LoVo (cell line): ENCODE results near the gene PAXX.

Experiments used
- DNase-seq: peaks from one replicate; pipeline ENCODE4 v3.0.0-alpha.2; 2016; ENCODE audit warnings: low spot score

Gene PAXX

DNA sequence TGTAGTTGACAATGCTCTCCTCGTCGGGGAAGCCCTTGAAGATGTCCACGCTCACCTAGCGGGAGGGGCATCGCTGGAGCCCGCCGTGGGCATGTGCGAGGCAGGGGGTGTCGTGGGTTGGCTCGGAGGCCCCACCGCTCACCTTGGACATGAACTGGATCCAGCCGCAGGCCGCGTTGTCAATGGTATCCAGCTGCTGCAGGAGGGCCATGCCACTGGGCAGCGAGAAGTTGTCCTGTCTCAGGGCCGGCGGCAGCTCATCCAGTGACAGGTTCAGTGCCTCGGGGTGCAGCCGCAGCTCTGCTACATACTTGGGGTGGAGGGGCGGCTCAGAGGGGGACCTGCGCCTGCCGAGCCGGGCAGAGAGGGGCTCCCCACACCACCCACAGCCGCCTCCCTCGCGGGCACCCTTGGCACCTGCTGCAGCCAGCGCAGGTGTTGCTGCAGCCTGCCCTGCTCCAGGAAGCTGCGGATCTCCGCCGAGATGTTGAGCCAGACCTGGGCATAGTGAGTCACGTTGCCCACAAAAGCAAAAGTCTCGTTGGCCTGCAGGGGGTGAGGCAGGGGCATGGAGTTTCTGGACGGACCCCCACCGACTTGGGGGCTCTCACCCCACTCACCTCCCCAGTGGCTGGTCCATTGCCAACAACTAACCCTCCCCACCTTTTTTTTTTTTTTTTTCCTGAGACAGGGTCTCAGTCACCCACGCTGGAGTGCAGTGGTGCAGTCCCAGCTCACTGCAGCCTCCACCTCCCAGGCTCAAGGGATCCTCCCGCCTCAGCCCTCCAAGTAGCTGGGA, 26.7 kb downstream of the PAXX start:
- DNase-seq: no peak

DNA sequence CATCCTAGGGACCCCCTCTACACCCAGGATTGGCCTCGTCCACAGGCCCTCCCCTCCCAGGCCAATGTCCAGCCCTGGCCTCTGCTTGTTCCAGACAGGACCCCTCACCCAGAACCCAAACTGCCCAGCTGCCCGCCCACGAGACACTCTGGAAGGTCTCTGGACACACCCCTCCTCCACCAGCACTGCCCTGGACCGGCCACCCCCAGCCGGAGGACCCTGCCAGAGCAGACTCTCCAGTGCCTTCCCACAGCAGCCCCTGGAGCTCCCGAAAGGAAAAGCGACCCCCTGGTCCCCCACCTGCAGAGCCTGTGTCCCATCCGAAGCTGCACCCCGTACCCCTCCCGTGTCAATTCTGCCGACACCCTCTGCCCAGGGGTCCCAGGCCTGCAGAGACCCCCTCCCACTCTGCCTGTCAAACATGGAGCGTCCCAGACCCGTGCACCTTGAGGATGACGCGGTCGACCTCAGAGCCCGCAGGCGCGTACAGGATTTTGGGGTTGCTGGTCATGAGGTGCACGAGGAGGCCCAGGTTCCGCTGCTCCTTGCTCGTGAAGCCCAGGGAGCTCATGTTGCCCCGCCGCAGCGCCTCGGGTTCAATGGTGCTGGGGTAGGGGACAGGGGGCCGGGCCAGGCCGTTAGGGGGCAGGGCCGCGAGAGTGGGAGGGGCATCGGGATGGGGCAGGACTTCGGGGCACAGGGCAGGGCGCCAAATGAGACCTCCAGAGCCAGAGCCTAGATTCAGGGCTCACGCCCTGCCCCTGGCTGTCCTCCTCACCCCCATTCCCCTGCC, 27.9 kb downstream of the PAXX start:
- no peak for DNase-seq

DNA sequence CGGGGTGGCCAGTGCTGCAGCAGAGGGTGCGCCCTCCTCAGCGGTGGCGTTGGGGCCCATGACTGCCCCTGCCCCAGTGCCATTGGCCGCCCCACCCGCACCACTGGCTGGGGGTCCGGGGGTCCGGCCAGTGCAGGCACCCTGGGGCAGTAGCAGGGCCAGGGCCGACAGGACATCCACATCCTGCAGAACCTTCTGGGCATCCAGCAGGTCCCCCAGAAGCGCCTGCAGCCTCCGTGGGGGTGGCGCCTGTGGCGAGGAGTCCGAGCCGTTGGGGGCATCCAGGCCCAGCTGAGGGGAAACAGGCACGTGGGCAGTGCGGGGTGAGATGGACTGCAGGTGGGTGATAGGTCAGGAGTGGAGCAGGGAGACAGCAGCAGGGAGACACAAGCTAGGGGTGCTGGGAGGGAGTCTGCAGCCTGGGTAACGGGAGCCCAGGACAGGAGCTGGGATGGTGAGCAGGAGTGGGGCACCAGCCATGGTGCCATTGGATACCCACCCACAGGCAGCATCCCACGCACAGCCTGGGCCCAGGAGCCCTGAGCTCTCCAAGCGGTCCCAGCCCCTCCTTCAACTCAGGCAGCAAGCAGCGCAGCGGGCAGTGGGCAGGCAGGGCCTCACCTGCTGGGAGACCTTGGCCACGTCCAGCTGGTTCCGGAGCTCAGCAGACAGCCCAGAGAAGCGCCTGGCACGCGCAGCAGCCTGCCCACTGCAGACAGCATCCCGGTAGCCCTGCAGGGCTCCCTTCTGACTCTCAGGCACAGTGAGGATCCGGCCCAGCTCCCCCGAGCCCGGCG, 28.7 kb downstream of the PAXX start:
- no peak for DNase-seq

DNA sequence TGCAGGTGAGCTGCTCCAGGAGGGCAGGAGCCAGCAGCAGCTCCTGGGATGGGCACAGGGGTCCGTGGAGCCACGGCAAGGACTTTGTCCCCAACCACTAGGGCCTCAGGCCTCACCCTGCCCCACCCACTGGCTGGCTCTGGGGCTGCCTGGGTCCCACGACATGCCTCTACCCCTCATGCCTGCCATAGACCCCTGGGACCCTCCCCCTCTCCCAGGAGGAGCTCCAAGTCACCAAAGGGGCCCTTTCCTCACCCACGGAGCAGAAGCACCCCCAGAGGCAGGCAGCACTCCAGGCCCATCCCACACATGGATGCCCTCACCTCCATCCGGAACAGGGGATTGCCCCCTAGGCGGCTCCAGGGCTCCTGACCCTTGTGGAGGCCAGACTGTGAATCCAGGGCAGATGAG, 29.4 kb downstream of the PAXX start:
- DNase-seq: no peak

DNA sequence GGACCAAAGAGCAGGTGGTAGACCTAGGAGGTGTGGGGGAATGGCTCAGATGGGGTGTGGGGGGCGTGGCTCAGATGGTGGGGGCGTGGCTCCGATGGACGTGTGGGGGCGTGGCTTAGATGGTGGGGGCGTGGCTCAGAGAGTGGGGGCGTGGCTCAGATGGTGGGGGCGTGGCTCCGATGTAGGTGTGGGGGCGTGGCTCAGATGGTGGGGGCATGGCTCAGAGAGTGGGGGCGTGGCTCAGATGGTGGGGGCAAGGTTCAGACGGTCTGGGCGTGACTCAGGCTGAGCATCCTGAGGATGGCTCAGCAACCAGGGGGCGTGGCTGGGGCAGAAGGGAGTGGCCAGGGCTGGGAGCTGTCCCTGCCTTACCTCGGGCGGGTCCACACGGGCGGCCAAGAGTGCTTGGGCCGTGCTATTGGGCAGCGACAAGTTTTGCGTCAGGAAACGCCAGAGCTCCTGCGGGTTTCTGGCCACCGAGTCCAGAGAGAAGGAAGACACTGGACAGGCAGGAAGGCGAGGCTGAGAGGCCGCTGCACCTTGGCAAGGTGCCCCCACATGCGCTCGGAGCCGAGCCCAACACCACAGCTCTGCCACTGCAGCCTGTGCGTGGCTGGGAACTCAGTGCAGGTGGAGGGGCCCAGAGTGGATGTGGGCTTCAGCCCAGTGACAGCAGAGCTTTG, 29.9 kb downstream of the PAXX start:
- peak; percentile 89 for DNase-seq

DNA sequence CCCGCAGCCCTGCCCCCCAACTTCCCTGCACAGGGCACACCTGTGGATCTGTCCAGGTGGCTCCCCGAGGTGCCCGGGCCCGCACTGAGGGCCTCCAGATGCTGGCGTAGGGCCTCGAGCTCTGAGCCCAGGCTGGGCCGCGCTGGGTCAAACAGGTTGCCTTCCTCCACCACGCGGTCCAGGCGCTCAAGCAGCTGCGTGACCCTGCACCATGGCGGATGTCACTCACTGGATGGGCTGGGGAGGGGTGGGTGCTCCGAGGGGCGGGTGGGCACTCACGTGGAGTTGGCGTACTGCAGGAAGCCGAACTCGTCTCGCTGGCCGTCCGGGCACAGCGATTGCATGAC, 30.4 kb downstream of the PAXX start:
- no peak for DNase-seq

DNA sequence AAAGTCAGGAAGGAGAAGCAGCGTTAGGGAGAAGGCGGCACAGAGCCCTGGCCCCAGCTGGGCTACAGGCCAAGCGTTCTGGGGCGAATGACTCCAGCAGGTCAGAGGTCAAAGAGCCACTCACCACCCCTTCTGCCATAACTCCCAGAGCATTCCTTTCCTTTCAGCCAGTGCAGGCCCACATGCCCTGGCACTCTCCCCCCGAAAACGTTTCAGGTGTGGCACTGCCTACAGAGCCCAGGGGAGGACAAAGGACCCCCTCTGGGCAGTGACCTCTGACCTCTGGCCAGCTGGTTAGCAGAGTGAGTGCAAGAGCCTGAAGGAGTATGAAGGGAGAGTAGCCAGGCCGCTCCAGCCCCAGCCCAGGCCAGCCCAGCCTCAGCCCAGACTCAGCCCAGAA, 30.9 kb downstream of the PAXX start:
- DNase-seq: no peak

DNA sequence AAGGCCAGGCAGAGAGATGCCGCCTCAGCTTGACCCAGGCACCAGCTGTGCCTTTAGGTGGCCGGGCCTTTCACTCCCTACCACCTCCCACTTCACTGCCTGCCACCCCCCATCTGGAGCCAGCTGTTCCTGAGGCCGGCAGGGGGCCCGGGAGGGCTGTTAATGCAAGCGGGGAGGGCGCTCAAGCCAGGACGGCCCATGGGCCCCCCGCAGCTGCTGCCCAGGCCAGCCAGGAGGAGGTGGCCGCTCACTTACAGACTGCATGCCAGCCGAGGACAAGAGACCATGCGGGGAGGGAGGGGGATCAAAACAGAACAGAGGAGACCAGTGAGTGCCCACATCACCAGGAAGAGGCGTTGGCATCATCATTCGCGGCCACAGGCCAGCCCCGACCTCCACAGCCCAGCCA, 31.4 kb downstream of the PAXX start:
- DNase-seq: no peak

DNA sequence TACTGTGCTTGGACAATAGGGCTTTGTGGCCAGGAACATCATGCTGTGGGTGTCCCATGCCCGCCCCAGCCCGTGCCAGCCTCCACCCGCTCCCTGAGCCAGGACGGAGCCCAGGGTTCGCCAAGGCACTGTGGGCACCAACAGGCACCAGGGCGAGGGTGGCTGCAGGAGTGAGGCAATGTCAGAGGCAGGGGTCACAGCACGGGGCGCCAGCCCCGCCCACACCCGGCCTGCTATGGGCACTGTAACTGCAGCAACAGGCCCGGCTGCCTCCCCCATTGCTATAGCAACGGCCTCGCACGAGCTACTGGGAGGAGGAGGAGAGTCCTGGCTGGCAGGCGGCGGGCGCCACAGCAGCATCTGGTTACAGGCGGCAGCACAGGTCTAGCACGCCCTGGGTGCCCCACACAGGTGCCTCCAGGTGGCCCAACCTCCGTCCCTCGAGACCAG, 33.3 kb downstream of the PAXX start:
- DNase-seq: no peak

DNA sequence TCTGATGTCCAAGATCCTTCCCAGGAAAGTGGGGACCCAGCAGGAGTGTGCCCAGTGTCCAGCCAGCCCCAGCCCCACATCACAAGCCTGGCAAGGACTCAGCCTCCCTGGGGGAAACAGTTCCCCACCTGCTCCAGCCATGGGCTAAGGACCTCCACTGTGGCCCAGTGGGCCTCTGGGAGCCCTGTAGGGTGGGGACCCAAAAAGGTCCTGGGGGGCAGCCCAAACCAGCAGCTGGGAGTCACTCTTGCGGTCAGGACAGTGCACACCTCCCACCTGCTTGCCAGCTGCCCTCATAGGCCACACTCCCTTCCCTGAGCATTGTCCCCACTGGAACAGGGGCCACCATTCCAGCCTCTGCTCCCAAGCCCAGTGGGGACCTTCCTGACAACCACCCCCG, 34.2 kb downstream of the PAXX start:
- no peak for DNase-seq

DNA sequence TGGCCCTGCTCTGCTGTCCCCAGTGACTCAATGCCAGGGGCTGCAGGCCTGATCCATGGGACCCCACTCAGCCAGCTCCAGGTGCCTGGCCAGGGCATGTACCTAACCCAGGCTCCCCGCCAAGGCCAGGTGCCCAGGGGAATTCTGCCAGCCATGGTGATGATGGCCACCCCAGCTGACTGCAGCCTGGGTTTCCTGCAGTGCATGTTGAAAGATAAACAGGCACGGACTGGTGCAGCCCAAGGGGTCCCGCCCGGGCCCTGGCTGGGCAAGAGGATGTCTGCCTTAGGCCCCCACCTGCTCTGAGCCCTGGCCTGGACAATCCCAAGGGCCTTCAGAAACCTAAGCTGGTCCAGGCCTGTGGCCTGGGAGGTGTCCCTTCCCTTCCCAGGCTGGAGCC, 34.6 kb downstream of the PAXX start:
- no peak for DNase-seq

DNA sequence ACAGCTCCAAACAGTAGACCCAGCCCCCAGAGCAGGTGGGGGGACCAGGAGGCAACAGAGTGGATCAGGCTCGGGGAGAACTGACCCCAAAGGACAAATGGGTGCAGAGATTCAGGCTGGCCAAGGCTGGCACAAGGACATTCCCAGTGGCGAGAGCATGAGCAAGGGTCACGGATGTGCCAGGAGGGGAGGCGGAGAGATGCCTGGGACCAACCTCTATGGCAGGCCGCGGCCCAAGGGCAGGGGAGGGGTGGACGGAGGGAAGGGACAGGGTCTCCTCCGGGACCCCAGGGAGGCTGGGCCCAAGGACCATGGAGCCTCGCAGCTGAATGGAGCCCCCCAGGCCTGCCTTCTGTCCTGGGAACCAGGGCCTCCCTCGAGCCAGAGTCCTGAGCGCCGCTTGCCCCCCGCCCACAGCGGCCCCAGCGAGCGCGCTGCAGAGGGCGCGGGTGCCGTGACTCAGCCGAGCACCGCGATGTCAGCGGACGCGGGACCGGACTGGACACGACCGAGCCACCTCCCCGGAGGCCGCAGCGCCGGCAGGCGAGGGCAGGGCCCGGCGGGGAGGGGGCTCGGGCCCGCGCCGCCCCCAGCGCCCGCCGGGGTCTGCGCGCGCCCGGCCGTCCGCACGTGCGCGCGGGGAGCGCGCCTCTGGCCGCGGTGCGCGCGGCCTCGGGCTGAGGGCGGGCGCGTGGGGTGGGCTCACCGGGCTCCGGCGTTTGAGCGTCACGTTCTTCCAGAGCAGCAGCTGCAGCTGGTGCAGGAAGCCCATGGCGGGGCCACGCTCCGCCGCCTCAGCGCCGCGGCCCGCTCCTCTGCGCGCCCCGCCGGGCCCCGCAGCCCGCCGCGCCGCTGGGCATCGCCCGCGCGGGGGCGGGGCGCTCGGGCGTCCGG, 35.4 kb downstream of the PAXX start, which contains the start of gene ABCA2:
TSS of gene ABCA2 (minus strand) at position 869 of the 894 bp plus-strand sequence. CDS start at position 772, 97 bp downstream.
- DNase-seq: peak; percentile 20

DNA sequence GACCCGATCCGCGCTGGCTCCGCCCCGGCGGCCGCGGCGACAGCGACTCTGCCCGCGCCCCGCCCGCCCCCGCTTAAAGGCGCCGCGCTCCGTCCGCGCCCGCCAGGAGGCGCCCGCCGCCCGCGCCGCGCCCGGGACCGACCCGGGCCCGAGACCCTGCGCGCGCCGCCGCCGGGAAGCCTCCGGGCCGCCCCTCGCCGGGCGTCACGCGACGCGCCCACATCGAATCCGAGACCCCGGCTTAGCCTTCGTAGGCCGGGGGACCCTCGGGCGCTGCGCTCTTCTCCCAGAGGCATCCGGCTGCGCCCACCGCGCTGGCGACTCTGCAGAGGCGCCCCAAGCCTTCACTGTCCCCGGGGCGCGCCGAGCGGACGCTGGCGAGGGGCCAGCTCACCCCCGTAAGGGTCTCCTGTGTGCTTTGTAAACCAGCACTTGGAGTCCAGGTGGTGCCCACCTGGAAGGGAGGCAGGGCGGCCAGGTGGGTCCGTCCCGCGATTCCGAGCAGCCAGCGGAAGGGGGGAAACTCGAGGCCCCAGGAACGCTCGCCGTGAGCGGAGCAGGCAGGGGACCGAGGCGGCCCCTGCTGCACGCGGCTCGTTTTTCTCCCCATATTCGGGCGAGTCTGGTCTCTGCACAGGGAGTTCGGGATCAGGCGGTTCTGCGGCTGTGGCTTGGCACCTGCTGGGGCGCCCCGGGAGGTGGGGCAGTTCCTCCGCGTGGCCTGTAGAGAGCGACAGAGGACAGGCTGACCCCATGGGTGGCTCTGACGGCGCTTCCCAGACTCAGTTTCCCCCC, 36.2 kb downstream of the PAXX start:
- DNase-seq: peak; percentile 81

DNA sequence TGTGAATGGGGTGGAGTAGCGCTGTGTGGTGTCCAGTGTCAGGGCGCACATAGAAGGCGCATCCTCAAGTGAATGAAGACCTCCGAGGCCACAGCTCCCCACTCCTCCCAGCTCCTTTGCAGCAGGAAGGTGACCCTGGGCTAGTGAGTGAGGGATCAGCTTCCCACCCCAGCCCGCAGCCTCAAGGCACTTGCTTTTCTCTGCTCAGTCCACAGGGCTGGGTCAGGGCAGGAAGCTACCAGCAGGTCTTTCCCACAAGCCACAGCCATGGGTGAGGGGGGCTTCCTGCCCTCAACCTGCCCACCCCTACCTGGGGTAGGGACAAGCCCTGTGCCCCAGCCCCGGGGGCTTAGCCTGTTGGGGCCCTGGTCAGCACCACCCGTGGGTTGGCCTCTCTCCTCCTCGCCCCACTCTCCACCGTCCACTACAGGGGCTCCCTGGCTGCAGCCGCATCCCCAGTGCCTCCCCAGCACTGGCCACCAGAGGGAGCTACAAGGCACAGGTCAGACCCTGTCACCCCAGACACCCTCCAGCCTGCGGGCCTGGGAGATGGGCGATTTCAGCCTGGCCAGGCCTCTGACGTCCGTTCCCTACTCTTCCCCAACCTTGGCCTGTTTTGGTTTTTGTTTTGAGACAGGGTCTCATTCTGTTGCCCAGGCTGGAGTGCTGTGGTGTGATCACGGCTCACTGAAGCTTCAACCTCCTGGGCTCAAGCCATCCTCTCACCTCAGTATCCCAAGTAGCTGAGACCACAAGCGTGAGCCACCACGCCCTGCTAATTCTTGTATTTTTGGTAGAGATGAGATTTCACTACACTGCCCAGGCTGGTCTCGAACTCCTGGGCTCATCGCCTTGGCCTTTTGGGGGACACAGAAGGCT, 37.1 kb downstream of the PAXX start:
- peak; percentile 72 for DNase-seq

DNA sequence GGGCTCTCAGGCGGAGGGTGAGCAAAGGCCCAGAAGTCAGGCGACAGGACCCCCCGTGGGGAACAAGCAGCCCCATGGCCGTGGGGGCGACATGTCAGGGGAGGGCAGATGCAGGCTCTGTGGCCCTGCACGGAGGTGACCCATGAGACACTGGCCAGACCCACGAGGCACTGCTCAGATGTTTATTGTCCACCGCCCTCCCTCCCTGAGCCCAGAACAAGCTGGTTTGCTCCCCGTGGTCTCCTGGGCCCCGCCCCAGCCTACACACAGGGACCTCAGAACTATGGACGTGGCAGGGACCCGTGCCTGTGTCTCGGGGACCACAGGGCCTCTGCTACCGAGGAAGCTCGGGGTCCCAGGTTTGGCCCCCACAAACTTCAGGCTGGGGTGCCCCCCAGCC, 37.8 kb downstream of the PAXX start:
- no peak for DNase-seq

DNA sequence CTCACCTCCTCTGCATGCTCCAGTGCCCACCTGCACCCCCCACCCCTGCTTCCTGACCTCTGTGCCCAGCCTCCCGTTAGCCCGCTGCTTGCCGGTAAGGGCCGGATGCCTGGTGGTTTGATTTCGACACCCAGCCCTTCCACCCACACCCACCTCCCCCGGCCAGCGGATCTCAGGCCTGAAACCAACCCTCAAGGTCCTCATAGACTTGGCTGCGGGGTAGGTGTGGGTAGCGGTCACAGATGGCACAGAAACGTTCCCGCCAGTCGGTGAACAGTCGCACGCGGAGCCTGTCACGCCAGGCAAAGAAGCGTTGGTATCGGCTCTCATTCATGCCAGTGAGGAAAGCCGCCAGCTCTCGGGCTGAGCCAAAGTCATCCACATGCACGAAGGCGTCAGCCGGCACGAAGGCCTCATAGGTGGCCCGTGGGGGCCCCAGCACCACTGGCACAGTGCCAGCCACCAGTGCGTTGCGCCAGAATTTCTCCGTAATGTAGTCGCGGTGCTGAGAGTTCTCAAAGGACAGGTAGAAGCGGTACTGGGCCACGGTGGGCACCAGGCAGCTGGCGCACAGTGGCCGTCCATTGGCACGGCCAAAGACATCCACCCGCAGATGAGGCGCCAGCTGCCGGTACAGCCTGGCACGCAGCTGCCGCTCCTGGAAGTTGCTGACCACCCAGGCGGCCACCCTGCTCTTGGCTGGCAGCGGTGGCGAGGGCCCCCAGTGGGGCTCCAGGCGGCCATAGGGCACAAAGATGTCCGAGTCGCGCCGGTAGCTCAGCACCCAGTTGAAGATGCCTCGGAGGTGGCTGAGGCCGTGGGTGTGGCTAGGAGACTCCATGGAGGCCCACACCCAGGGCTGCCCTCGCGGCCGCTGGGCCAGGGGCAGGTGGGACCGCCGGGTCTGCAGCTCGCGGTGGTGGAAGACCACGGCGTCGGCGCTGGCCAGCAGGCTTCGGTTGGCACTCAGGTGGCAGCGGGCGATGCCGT, 38.6 kb downstream of the PAXX start:
- DNase-seq: no peak

DNA sequence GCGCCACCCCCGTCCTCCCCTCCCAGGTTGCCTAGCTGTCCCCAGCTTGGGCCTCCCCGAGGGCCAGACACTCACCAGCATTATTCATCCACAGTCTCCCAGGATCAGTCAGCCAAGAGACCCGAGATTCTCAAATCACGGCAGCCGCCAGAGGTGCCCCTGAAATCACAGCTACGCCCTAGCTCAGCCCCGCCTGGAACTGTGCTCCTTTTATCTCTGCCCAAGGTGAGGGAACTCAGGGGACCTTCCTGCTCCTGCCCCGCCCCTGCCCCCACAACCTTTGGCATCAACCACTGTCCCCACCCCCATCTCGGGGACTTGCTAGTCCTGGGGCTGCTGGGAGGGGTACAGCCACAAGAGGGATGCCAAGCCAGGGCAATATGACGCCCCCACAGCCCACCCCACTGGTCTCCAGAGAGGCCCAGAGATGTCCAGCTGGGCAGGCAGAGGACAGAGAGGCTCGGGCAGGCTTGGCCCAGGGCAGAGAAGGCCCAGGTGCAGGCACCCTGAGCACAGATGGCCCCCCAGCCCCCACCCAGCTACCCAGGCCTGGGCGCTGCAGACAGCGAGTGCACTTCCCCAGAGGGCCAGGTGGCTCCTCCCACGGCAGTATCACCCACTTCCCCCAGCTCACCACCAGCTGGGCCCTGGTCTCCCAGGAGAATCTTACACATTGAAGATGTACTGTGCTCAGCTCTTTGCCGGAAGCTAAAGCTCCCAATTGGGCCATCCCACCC, 39.9 kb downstream of the PAXX start, which contains the start of gene FUT7:
TSS of gene FUT7 (minus strand) at position 185 of the 737 bp plus-strand sequence. CDS start at position 88, 97 bp downstream.
- no peak for DNase-seq
